NCI-H524 treated with DMSO at 0.1 percent for 48 hours (cell line): ENCODE data around the gene TNRC6A.
"Not testable (repeated sequence)": the region's sequence is repeated elsewhere in the genome, so short reads cannot be mapped to it uniquely, and the experiment has no call there.

Source experiments
- DNase-seq: peaks from one replicate; lab custom pipeline; 2025; lab: John Stamatoyannopoulos, UW

The TNRC6A gene

GRCh38 chr16:24758373-24758772 is 28.9 kb downstream of the TNRC6A start:
- no peak for DNase-seq

GRCh38 chr16:24759006-24759405 is 29.6 kb downstream of the TNRC6A start:
- DNase-seq, result no peak

GRCh38 chr16:24761526-24761925 is 32.1 kb downstream of the TNRC6A start:
- DNase-seq, result no peak

GRCh38 chr16:24764916-24765315 is 35.5 kb downstream of the TNRC6A start:
- DNase-seq, result no peak

DNA sequence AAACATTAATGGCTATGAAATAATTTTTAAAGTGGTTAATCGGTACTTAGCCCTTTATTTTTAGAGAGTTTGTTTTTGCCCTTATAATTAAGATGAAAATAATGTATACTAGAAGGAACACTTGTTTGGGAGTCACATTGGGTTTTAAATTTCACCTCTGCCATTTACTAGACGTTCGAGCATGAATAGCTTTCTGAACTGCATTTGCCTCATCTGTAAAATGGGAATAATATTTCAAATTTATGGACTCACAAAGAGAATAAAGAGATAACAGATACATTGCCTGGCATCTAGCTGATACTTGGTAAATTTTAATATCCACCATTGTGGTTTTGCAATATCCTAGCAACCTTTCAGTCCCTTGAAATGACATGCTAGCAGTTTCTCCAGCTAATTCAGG is 36.6 kb downstream of the TNRC6A start:
- no peak for DNase-seq

GRCh38 chr16:24769806-24770205 is 40.4 kb downstream of the TNRC6A start:
- DNase-seq, result no peak

DNA sequence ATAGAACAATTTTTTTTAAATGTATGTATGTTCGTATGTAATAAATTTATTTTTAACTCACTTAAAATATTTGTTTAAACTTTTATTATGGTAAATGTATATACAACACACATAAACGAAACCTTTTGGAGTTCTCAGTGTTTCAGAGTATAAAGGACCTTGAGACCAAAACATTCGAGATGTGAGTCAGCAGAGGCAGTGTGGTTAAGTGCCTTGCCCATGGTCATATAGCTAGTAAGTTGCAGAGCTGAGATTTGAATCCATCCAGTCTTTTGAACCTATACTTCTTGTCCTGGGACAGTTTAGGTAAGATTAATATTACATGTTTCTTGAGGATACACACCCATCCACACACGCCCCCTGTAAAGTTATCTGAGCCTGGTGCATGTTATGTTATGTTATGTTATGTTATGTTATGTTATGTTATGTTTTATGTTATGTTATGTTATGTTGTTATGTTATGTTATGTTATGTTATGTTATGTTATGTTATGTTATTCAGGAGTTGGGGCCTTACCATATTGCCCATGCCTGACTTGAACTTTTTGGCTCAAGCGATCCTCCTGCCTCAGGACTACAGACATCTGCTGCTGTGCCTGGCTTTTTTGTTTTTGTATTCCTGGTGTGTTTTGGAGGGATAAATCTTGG is 41.8 kb downstream of the TNRC6A start:
- DNase-seq, result no peak

DNA sequence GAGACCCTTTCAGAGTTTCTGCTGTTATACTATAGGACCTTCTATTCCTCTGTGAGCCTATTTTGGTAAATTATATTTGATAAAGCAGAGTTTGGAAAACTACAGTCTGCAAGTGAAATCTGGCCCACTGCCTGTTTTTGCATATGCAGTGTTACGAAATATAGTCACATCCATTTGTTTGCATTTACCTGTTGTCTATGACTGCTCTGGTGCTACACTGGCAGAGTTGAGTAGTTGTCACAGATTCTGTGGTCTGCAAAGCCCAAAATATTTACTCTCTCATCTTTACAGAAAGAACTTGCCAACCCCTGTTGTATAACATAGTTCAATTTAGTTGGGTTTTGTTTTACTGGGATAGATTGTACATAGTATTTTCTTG is 42.3 kb downstream of the TNRC6A start:
- DNase-seq, result no peak

DNA sequence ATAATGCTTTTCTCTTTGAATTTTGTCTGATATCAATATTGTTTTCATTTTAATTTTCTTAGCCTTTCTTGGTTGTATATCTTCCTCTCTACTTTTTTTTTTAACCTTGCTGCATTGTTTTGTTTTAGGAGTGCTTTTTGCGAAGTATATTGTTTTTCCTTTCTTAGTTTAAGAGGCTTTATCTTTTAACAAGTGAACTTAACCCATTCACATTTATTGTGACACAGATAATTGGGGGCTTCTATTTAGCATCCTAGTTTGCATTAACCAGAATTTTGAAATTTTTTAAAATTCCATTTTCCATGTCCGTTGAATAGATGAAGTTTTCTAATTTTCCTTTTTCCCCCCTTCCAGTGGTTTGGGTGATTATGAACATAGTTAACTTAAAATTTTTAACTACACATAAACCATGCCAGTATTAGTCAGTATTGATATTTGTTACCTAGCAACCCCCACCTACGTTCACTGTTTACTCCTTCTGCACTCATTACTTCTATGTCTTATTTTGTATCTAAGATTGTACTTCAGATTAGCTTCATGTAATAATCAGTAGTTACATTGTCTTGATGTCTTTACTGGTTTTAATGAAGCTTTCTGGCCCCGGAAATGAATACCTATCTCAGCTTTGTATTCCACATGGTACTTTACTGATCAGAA is 44.4 kb downstream of the TNRC6A start:
- DNase-seq, result no peak

- DNase-seq, result no peak
Observed at GRCh38 chr16:24774510-24774909, 45.1 kb downstream of the TNRC6A start.

DNA sequence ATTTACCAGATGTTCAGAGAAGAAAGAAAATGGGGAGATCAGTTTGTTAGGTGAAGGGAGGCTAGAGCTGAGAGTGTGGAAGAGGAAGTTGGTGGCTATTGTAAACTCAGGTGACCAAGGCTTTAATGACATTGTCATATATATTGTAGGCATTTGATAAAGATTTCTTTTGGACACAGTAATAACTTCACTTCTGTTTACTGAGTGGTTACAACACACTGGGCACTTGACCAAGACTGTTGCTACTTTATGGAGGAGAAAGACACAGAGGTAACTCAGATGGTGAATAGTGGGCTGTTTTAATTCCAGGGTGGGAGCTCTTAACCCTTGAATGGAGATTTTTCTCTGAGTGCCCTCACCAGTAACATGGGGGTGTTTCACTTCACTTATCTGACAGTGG is 46.0 kb downstream of the TNRC6A start:
- no peak for DNase-seq

DNA sequence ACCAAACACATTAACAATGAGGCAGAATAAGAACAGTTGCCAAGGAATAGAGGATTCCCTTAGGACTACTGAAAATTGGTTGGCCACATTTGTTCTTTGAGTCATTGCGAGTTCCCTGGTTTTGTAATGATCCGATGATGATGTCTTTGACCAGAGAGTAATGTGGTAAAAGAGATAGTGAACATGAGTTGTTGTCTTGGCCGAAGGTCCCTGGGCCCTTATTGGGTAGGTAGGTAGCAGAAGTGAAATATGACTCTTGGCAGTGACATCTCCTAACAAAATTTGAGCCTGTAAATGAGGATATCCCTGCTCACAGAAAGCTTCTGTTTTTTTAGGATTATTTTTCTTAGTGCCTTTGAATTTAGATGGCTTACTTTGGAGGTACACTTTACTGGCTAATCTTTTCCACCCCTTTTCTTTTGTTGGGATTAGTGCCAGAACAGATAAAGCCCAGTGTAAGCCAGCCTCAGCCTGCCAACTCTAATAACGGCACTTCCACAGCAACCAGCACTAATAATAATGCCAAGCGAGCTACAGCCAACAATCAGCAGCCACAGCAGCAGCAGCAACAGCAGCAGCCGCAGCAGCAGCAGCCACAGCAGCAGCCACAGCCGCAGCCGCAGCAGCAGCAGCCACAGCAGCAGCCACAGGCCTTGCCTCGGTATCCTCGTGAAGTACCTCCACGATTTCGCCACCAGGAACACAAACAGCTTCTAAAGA is 47.2 kb downstream of the TNRC6A start:
- no peak for DNase-seq

- no peak for DNase-seq
Observed at GRCh38 chr16:24778671-24779070, 49.2 kb downstream of the TNRC6A start.

DNA sequence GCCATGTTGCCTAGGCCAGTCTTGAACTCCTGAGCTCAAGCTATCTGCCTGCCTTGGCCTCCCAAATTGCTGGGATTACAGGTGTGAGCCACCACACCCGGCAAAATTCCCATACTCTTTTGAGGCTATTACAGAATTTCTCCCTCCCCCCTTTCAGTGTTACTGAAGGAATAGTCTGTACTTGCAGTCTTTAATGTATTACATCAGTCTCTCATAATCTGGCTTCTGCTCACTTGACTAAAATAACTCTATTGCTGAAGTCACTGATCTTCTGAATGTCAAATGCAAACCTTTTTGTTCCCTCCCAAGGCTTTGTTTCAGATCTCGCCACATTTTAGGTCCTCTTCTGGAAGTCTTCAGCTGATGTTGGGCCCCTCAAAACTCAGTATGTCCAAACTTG is 51.8 kb downstream of the TNRC6A start:
- DNase-seq, result no peak

- DNase-seq, result no peak
Observed at GRCh38 chr16:24784121-24784520, 54.7 kb downstream of the TNRC6A start.

GRCh38 chr16:24789881-24790280 is 60.4 kb downstream of the TNRC6A start:
- DNase-seq, result no peak

- DNase-seq, result no peak
Observed at GRCh38 chr16:24800586-24800985, 71.1 kb downstream of the TNRC6A start.

DNA sequence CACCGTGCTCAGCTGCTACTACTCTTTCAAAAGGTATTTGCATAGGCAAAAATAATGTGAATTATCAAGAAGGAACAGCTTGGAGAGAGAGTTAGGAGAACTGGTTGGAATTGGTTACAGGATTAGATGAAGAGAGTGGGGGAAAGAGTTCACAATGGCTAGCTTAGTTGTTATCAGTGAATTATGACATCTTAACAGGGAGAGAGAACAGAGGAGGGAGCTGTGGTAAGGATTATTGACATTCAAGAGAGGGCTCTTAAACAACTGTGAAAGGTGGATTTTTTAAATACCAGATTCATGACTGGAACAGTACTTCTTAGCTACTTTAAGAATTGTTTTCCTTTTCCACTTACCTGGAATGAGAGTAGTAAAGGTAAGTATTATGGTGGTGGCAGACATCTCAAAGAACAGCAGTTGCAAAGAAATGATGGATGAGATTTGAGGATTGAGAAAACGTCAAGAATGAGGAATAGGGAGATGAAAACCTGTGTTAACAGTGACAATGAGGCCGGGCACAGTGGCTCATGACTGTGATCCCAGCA is 72.4 kb downstream of the TNRC6A start:
- no peak for DNase-seq

DNA sequence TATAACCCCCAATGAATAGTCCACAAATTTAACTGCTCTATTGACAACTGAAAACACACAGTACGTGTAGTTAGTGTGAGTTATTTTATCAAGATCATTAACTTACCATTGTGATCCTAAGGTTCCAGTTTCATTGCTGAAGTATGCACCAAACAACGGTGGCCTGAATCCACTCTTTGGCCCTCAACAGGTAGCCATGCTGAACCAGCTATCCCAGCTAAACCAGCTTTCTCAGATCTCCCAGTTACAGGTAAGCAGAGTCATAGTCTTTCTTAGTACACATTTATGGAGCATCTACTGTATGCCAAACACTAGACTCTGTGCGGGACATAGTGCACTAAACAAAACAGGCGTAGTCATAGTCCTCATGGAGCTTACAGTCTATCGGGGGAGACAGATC is 76.0 kb downstream of the TNRC6A start:
- no peak for DNase-seq

GRCh38 chr16:24807301-24807700 is 77.8 kb downstream of the TNRC6A start:
- no peak for DNase-seq

GRCh38 chr16:24810951-24811843 is 81.7 kb downstream of the TNRC6A start:
- no peak for DNase-seq

DNA sequence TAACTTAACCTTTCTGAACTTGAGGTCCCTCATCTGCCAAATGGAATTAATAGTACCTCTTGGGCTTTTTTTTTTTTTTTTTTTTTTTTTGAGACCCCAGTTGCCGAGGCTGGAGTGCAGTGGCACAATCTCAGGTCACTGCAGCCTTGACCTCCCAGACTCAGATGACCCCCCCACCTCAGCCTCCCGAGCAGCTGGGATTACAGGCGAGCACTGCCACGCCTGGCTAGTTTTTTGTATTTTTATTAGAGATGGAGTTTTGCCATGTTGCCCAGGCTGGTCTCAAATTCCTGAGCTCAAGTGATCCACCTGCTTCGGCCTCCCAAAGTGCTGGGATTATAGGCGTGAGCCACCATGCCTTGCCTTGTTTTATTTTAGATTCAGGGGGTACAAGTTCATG is 83.4 kb downstream of the TNRC6A start:
- not testable (repeated sequence) for DNase-seq
